Astrocyte (in vitro differentiated cells and primary cell): ENCODE data around the gene ACVRL1. TPM values are rescaled to one million over a fixed set of nuclear protein-coding genes. Genes with fewer than 3 reads are reported as not detected.
A peak's percentile ranks its signal among the peaks of the same experiment; 100 is the strongest.

Experiments used
- DNase-seq: peaks from one replicate; pipeline ENCODE4 v3.0.0-alpha.2; 2010; ENCODE audit warnings: low read depth
- FAIRE-seq: peaks from 2 replicates; lab custom pipeline; 2011; peaks lifted over from hg19 to GRCh38; lab: Jason Lieb, UNC
- H2AFZ ChIP-seq: 2 replicates; pipeline ENCODE4 v1.6.0; 2012; ENCODE audit warnings: low read depth, low read length, inconsistent platforms
- H3K27ac ChIP-seq: 2 replicates; pipeline ENCODE4 v1.5.1; 2011; ENCODE audit warnings: low read depth, low read length, inconsistent platforms
- H3K27me3 ChIP-seq: 2 replicates; pipeline ENCODE4 v1.6.0; 2011; ENCODE audit warnings: low read length, inconsistent platforms; ENCODE audit not compliant: insufficient read depth
- H3K36me3 ChIP-seq: 2 replicates; pipeline ENCODE4 v1.5.1; 2011; ENCODE audit warnings: low read length, inconsistent platforms; ENCODE audit not compliant: insufficient read depth
- H3K4me1 ChIP-seq: 2 replicates; pipeline ENCODE4 v1.5.1; 2011; ENCODE audit warnings: low read length, inconsistent platforms; ENCODE audit not compliant: insufficient read depth
- H3K4me2 ChIP-seq: 2 replicates; pipeline ENCODE4 v1.6.0; 2012; ENCODE audit warnings: low read length, inconsistent platforms
- H3K4me3 ChIP-seq: 2 replicates; pipeline ENCODE4 v1.5.1; 2011; ENCODE audit warnings: low read depth, mild to moderate bottlenecking, low read length, inconsistent platforms; ENCODE audit not compliant: insufficient read depth
- H3K79me2 ChIP-seq: 2 replicates; pipeline ENCODE4 v1.6.0; 2012; ENCODE audit warnings: mild to moderate bottlenecking, low read length, inconsistent platforms; ENCODE audit not compliant: insufficient read depth
- H3K9ac ChIP-seq: 2 replicates; pipeline ENCODE4 v1.6.0; 2012; ENCODE audit warnings: mild to moderate bottlenecking, low read length, inconsistent platforms
- H3K9me3 ChIP-seq: 2 replicates; pipeline ENCODE4 v1.5.1; 2012; ENCODE audit warnings: low read depth, mild to moderate bottlenecking, low read length, inconsistent platforms; ENCODE audit not compliant: insufficient read depth
- H4K20me1 ChIP-seq: 2 replicates; pipeline ENCODE4 v1.6.0; 2012; ENCODE audit warnings: low read length, inconsistent platforms; ENCODE audit not compliant: insufficient read depth
- H3K27ac Mint-ChIP-seq: one replicate; pipeline ENCODE4 v1.8.0; 2021; ENCODE audit warnings: mild to moderate bottlenecking, mixed read lengths; ENCODE audit not compliant: unreplicated experiment
- H3K27me3 Mint-ChIP-seq: one replicate; pipeline ENCODE4 v1.8.0; 2021; ENCODE audit warnings: low read depth, mixed read lengths; ENCODE audit not compliant: unreplicated experiment
- H3K36me3 Mint-ChIP-seq: one replicate; pipeline ENCODE4 v1.8.0; 2021; ENCODE audit warnings: low read depth, mixed read lengths; ENCODE audit not compliant: unreplicated experiment
- H3K4me1 Mint-ChIP-seq: one replicate; pipeline ENCODE4 v1.8.0; 2021; ENCODE audit warnings: low read depth, mixed read lengths; ENCODE audit not compliant: unreplicated experiment
- H3K4me3 Mint-ChIP-seq: one replicate; pipeline ENCODE4 v1.8.0; 2021; ENCODE audit warnings: mild to moderate bottlenecking, moderate library complexity, mixed read lengths; ENCODE audit not compliant: unreplicated experiment
- H3K9me3 Mint-ChIP-seq: one replicate; pipeline ENCODE4 v1.8.0; 2021; ENCODE audit warnings: mild to moderate bottlenecking, mixed read lengths; ENCODE audit not compliant: unreplicated experiment
- CTCF ChIP-seq: IDR thresholded peaks from 2 replicates; pipeline ENCODE4 v1.5.1; 2011; ENCODE audit warnings: low read depth, mild to moderate bottlenecking, inconsistent platforms, low read length, moderate library complexity; ENCODE audit not compliant: insufficient read depth
- EZH2 ChIP-seq: IDR thresholded peaks from 2 replicates; pipeline ENCODE4 v1.6.1; 2012; ENCODE audit warnings: mild to moderate bottlenecking, low read length, inconsistent platforms; ENCODE audit not compliant: insufficient read depth
- total RNA-seq: library from RNA; stranded (reverse); gene quantifications from 2 replicates; pipeline ENCODE4 v1.2.1, GENCODE V29; 2021

The ACVRL1 gene
- total RNA-seq, 1 donor from 2014 or later = 0.95 TPM

GRCh38 chr12:51951199-51951842, 44.0 kb downstream of the ACVRL1 start, which contains the start of gene ACVR1B:
Gene ACVR1B (plus strand): TSS chr12:51951699. CDS start chr12:51951744, 45 bp downstream.
- FAIRE-seq = no peak
- Histone ChIP-seq H4K20me1 (peaks cover 38% of the 10 kb centered on the region), H3K36me3 (no peaks in the 10 kb centered on the region), H3K9me3 (no peaks in the 10 kb centered on the region), H3K4me1 (peaks cover 11% of the 10 kb centered on the region), H2AFZ (peak within 1 kb of the TSS; percentile 93), H3K27me3 (peaks cover 17% of the 10 kb centered on the region), H3K79me2 (peaks cover 45% of the 10 kb centered on the region), H3K4me2 (peak within 1 kb of the TSS; percentile 99), H3K9ac (peak within 1 kb of the TSS; percentile 91), H3K4me3 (peak within 1 kb of the TSS; percentile 79), H3K27ac (peak within 1 kb of the TSS; percentile 50)
- Mint-ChIP-seq H3K36me3 (peaks cover 3% of the 10 kb centered on the region), H3K9me3 (peaks cover 10% of the 10 kb centered on the region), H3K4me3 (peak within 1 kb of the TSS; percentile 94), H3K27ac (peak within 1 kb of the TSS; percentile 60), H3K4me1 (peaks cover 15% of the 10 kb centered on the region), H3K27me3 (peaks cover 33% of the 10 kb centered on the region)
- peak; percentile 71 for DNase-seq
- TF ChIP-seq CTCF (no peak), EZH2 (no peak)

- DNase-seq (no peak), FAIRE-seq (no peak)
- peaks cover 3% of the 10 kb centered on the region for H3K36me3 Mint-ChIP-seq
- Histone ChIP-seq H3K4me3 (peak overlapping the region; percentile 79), H3K4me1 (peaks cover 11% of the 10 kb centered on the region), H3K9ac (peak overlapping the region; percentile 91), H3K9me3 (no peaks in the 10 kb centered on the region), H3K4me2 (peak overlapping the region; percentile 99), H3K79me2 (peaks cover 53% of the 10 kb centered on the region), H3K36me3 (no peaks in the 10 kb centered on the region), H3K27ac (peak overlapping the region; percentile 50), H4K20me1 (peaks cover 38% of the 10 kb centered on the region), H2AFZ (peak overlapping the region; percentile 70), H3K27me3 (peaks cover 17% of the 10 kb centered on the region)
- H3K4me1 Mint-ChIP-seq = peaks cover 15% of the 10 kb centered on the region
- H3K27me3 Mint-ChIP-seq = peaks cover 29% of the 10 kb centered on the region
- no peak for TF ChIP-seq CTCF
- H3K4me3 Mint-ChIP-seq = peak overlapping the region; percentile 87
- H3K27ac Mint-ChIP-seq = no peak overlapping the region
- H3K9me3 Mint-ChIP-seq = peaks cover 8% of the 10 kb centered on the region
Measured at GRCh38 chr12:51951843-51952722, 44.8 kb downstream of the ACVRL1 start.
